HCT116 (cell line): ENCODE results near the gene ZBTB2. TPM values are rescaled to one million over a fixed set of nuclear protein-coding genes. Genes with fewer than 3 reads are reported as not detected.
"Not testable (repeated sequence)": the region's sequence is repeated elsewhere in the genome, so short reads cannot be mapped to it uniquely, and the experiment has no call there.

Experiments
- ATAC-seq: fragments of 200-7000 bp; cut with Tn5 transposase; 2 replicates; pipeline ENCODE4 v1.9.1; 2020; ENCODE audit warnings: mild to moderate bottlenecking, moderate library complexity
- BruUV-seq: library from RNA; stranded (reverse); fragments of 400-500 nt; replicated peaks from 2 replicates; lab custom pipeline; 2021; lab: Mats Ljungman, UMichigan
- CTCF ChIA-PET: fragments of 300-600 bp; sonication (Branson Sonifier 250); formaldehyde crosslinking; loops from one replicate; lab custom pipeline; 2021; ENCODE audit warnings: antibody characterized with exemption; lab: Charles Lee
- POLR2A ChIA-PET: fragments of 300-600, 350-600 bp; sonication (Branson Sonifier 250); formaldehyde crosslinking; loops from one replicate; lab custom pipeline; 2021; ENCODE audit warnings: antibody characterized with exemption; lab: Charles Lee
- RAD21 ChIA-PET, 2 experiments: fragments of 300-600 bp; sonication (Branson Sonifier 250); formaldehyde crosslinking; loops; one replicate each; lab custom pipeline; 2023; ENCODE audit warnings: low total read pairs in 2 of 2; ENCODE audit not compliant: uncharacterized antibody in 2 of 2, unreplicated experiment in 2 of 2, low non-redundant PET in 1 of 2; lab: Charles Lee
- DNase-seq: peaks from one replicate; pipeline ENCODE4 v3.0.0-alpha.2; 2010; ENCODE audit warnings: low read depth, low spot score
- H2AFZ ChIP-seq: fragments of 200-600 bp; shearing (Covaris generic), sonication (generic); 2 replicates; pipeline ENCODE4 v1.6.1; 2017; ENCODE audit warnings: low read depth, mixed run types, mixed read lengths, antibody characterized with exemption, low read length; ENCODE audit not compliant: poor library complexity, severe bottlenecking
- H3K27ac ChIP-seq: 2 replicates; pipeline ENCODE4 v1.5.1; 2012; ENCODE audit warnings: low read depth, low read length
- H3K27me3 ChIP-seq: fragments of 200-600 bp; sonication (generic); 2 replicates; pipeline ENCODE4 v1.6.1; 2016; ENCODE audit warnings: mixed run types, low read length, mixed read lengths; ENCODE audit not compliant: insufficient read depth
- H3K36me3 ChIP-seq, 2 experiments: fragments of 200-500 bp in 1 of 2; fragments of 200-600 bp in 1 of 2; sonication (Bioruptor generic) in 1 of 2; sonication (generic) in 1 of 2; 2 replicates each; pipeline versions ENCODE4 v1.5.1 to v1.6.1; 2014 to 2016; ENCODE audit warnings: low read length in 2 of 2, inconsistent platforms in 1 of 2, mixed read lengths in 1 of 2, mixed run types in 1 of 2; ENCODE audit not compliant: insufficient read depth in 2 of 2, control insufficient read depth in 1 of 2
- H3K4me1 ChIP-seq, 2 experiments: fragments of 200-600 bp in 1 of 2; sonication (generic) in 1 of 2; 2 replicates each; pipeline versions ENCODE4 v1.5.1 to v1.6.1; 2012 to 2017; ENCODE audit warnings: low read length in 2 of 2, inconsistent platforms in 1 of 2, mild to moderate bottlenecking in 1 of 2, mixed read lengths in 1 of 2, mixed run types in 1 of 2, moderate library complexity in 1 of 2; ENCODE audit not compliant: insufficient read depth in 2 of 2, control insufficient read depth in 1 of 2
- H3K4me2 ChIP-seq: fragments of 200-600 bp; sonication (generic); 2 replicates; pipeline ENCODE4 v1.6.1; 2017; ENCODE audit warnings: mixed run types, low read length, mixed read lengths
- H3K4me3 ChIP-seq, 2 experiments: fragments of 200-600 bp in 1 of 2; sonication (generic) in 1 of 2; replicated peaks in 1 of 2; 2 replicates each; pipeline ENCODE4 v1.5.1; 2011 to 2016; ENCODE audit warnings: low read length in 2 of 2, control low read depth in 1 of 2, low read depth in 1 of 2, mild to moderate bottlenecking in 1 of 2, mixed read lengths in 1 of 2, mixed run types in 1 of 2
- H3K79me2 ChIP-seq: fragments of 200-600 bp; sonication (generic); 2 replicates; pipeline ENCODE4 v1.6.1; 2017; ENCODE audit warnings: mild to moderate bottlenecking, mixed run types, low read length, moderate library complexity, mixed read lengths; ENCODE audit not compliant: insufficient read depth
- H3K9ac ChIP-seq: fragments of 200-600 bp; sonication (generic); 2 replicates; pipeline ENCODE4 v1.6.1; 2016; ENCODE audit warnings: low read length, mixed read lengths
- H3K9me2 ChIP-seq: fragments of 200-600 bp; sonication (generic), shearing (Covaris generic); 2 replicates; pipeline ENCODE4 v1.6.1; 2017; ENCODE audit warnings: mixed run types, mild to moderate bottlenecking, moderate library complexity; ENCODE audit not compliant: insufficient read depth
- H3K9me3 ChIP-seq, 2 experiments: fragments of 200-500 bp in 1 of 2; fragments of 200-600 bp in 1 of 2; sonication (Bioruptor generic) in 1 of 2; sonication (generic) in 1 of 2; 2 replicates each; pipeline ENCODE4 v1.6.1; 2014 to 2017; ENCODE audit warnings: low read length in 2 of 2, mixed read lengths in 2 of 2, inconsistent platforms in 1 of 2, low read depth in 1 of 2, mild to moderate bottlenecking in 1 of 2, mixed run types in 1 of 2, moderate library complexity in 1 of 2; ENCODE audit not compliant: control insufficient read depth in 1 of 2, insufficient read depth in 1 of 2
- H4K20me1 ChIP-seq: fragments of 200-600 bp; sonication (generic), shearing (Covaris generic); 2 replicates; pipeline ENCODE4 v1.6.1; 2017; ENCODE audit warnings: mixed run types, mild to moderate bottlenecking, moderate library complexity; ENCODE audit not compliant: insufficient read depth
- intact Hi-C: fragments of 100-400 bp; cut with micrococcal nuclease; formaldehyde crosslinking; loops from 2 replicates; pipeline ENCODE4 v1.10.0; 2022
- total RNA-seq: library from RNA; stranded (reverse); gene quantifications from one replicate; pipeline ENCODE4 v1.2.1, GENCODE V29; 2021; ENCODE audit not compliant: unreplicated experiment

The ZBTB2 gene
- total RNA-seq, 1 experiment from 2014 or later, result 12.5 TPM

DNA sequence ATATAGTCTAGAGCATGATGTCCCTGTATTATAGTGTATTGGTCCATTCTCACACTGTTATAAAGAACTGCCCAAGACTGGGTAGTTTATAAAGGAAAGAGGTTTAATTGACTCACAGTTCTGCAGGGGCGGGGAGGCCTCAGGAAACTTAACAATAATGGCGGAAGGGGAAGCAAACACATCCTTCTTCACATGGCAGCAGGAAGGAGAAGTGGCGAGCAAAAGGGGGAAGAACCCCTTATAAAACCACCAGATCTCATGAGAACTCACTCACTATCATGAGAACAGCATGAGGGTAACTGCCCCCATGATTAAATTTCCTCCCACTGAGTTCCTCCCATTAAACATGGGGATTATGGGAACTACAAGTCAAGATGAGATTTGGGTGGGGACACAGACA is 75.7 kb downstream of the ZBTB2 start:
- peaks cover 0 to 40% of the 10 kb centered on the region in 2 experiments; a peak in 1 of 4 replicates for H3K4me1 ChIP-seq
- H3K9ac ChIP-seq, H3K9me2 ChIP-seq, H3K9me3 ChIP-seq, DNase-seq, RAD21 ChIA-PET, CTCF ChIA-PET, H2AFZ ChIP-seq, BruUV-seq, H3K27ac ChIP-seq, POLR2A ChIA-PET, intact Hi-C loops, ATAC-seq, H3K4me3 ChIP-seq, H3K4me2 ChIP-seq, H3K27me3 ChIP-seq, H4K20me1 ChIP-seq: not testable (repeated sequence)
- H3K79me2 ChIP-seq, result peaks cover 97% of the 10 kb centered on the region
- H3K36me3 ChIP-seq, result peaks cover 0 to 18% of the 10 kb centered on the region in 2 experiments; a peak in 1 of 4 replicates

Other genes with a start within 250 kb of the ZBTB2 start
- 1,220 TPM for gene AKAP12, start 151.6 kb downstream of the ZBTB2 start, total RNA-seq
- gene RMND1, start 60.6 kb upstream of the ZBTB2 start, total RNA-seq, result 28.0 TPM
- 0.12 TPM for gene CCDC170, start 102.5 kb upstream of the ZBTB2 start, total RNA-seq